Measurements from ENCODE around the gene CDC25B.

GRCh38 chr20:3842348-3842930 is 46.3 kb downstream of the CDC25B start:
- TF ChIP-seq CTCF (IDR thresholded peaks at IDR 0.05) (no peak), POLR2AphosphoS5 (IDR thresholded peaks at IDR 0.05; ENCODE audit: insufficient read depth in 1 of 2, low read depth in 1 of 2) (no peak), POLR2A (IDR thresholded peaks at IDR 0.05) (no peak)

Measured in vagina (tissue), 2 donors.